ENCODE data around the gene TSPAN33.

DNA sequence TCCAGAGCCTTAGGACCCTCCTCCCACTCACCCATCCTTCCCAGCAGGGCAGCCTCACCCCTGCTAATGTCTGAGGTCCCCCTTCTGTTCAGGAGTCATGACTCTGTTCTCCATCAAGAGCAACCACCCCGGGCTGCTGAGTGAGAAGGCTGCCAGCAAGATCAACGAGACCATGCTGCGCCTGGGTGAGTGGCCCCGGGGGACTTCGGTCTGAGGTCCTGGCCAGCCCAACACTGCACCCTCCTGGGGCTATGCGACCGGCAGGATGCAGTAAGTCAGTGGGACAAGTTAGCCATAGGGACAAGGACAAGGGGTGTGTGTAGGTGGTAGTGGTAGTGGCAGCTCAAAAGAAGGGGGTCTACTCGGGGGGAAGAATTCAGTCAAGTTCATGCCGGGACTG, 64.2 kb downstream of the TSPAN33 start:
- TF ChIP-seq, protein P1, sequence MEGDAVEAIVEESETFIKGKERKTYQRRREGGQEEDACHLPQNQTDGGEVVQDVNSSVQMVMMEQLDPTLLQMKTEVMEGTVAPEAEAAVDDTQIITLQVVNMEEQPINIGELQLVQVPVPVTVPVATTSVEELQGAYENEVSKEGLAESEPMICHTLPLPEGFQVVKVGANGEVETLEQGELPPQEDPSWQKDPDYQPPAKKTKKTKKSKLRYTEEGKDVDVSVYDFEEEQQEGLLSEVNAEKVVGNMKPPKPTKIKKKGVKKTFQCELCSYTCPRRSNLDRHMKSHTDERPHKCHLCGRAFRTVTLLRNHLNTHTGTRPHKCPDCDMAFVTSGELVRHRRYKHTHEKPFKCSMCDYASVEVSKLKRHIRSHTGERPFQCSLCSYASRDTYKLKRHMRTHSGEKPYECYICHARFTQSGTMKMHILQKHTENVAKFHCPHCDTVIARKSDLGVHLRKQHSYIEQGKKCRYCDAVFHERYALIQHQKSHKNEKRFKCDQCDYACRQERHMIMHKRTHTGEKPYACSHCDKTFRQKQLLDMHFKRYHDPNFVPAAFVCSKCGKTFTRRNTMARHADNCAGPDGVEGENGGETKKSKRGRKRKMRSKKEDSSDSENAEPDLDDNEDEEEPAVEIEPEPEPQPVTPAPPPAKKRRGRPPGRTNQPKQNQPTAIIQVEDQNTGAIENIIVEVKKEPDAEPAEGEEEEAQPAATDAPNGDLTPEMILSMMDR (IDR thresholded peaks at IDR 0.05; ENCODE audit: borderline replicate concordance, extremely low read depth, low read length, poor library complexity, severe bottlenecking), result no peak
- no peak for TF ChIP-seq EZH2 (IDR thresholded peaks at IDR 0.05; ENCODE audit: borderline replicate concordance, low read depth, low read length, severe bottlenecking)
